CD14-positive monocyte (primary cell): ENCODE data around the gene DYNC2H1. TPM values are rescaled to one million over a fixed set of nuclear protein-coding genes. Genes with fewer than 3 reads are reported as not detected.

Experiments used
- DNase-seq, 3 donors: peaks; one replicate each; pipeline ENCODE4 v3.0.0-alpha.2; 2011 to 2022
- H2AFZ ChIP-seq: 2 replicates; pipeline ENCODE4 v1.6.0; 2012; ENCODE audit warnings: mild to moderate bottlenecking, low read depth, low read length, inconsistent platforms; ENCODE audit not compliant: insufficient read depth, poor library complexity, severe bottlenecking
- H3K27ac ChIP-seq, 2 donors: 1 replicate in 1 of 2; 2 replicates in 1 of 2; pipeline ENCODE4 v1.5.1; 2012 to 2013; ENCODE audit warnings: low read length in 2 of 2, control low read depth in 1 of 2, inconsistent platforms in 1 of 2, low read depth in 1 of 2, mild to moderate bottlenecking in 1 of 2
- H3K27me3 ChIP-seq, 2 donors: one replicate each; pipeline versions ENCODE4 v1.6.0 to v1.6.1; 2011 to 2013; ENCODE audit warnings: low read length in 2 of 2; ENCODE audit not compliant: control insufficient read depth in 2 of 2, insufficient read depth in 2 of 2
- H3K36me3 ChIP-seq, 2 donors: replicated peaks in 1 of 2; 1 replicate in 1 of 2; 2 replicates in 1 of 2; pipeline versions ENCODE4 v1.5.1 to v1.6.1; 2012 to 2013; ENCODE audit warnings: low read length in 2 of 2, control low read depth in 1 of 2, inconsistent platforms in 1 of 2, mild to moderate bottlenecking in 1 of 2; ENCODE audit not compliant: insufficient read depth in 2 of 2, control insufficient read depth in 1 of 2
- H3K4me1 ChIP-seq, 2 donors: 1 replicate in 1 of 2; 2 replicates in 1 of 2; pipeline versions ENCODE4 v1.5.1 to v1.6.1; 2012 to 2013; ENCODE audit warnings: low read length in 2 of 2, control low read depth in 1 of 2, inconsistent platforms in 1 of 2, mild to moderate bottlenecking in 1 of 2, moderate library complexity in 1 of 2; ENCODE audit not compliant: insufficient read depth in 2 of 2, control insufficient read depth in 1 of 2
- H3K4me2 ChIP-seq: replicated peaks from 2 replicates; pipeline ENCODE3; 2012; ENCODE audit warnings: low read length, moderate library complexity, mild to moderate bottlenecking; ENCODE audit not compliant: poor library complexity, severe bottlenecking; ENCODE audit errors: extremely low read depth
- H3K4me3 ChIP-seq, 3 experiments: fragments of 200-600 bp in 1 of 3; sonication (generic) in 1 of 3; replicated peaks in 1 of 3; 1 replicate in 2 of 3; 2 replicates in 1 of 3; pipeline ENCODE4 v1.5.1; 2011 to 2013; ENCODE audit warnings: low read length in 3 of 3, mild to moderate bottlenecking in 3 of 3, control low read depth in 2 of 3, low read depth in 2 of 3, inconsistent platforms in 1 of 3, moderate library complexity in 1 of 3
- H3K79me2 ChIP-seq: 2 replicates; pipeline ENCODE4 v1.6.0; 2012; ENCODE audit warnings: mild to moderate bottlenecking, control low read depth, inconsistent platforms, low read length, moderate library complexity; ENCODE audit not compliant: insufficient read depth
- H3K9ac ChIP-seq: 2 replicates; pipeline ENCODE4 v1.6.0; 2017; ENCODE audit warnings: low read length, mild to moderate bottlenecking; ENCODE audit not compliant: insufficient read depth, poor library complexity, severe bottlenecking
- H3K9me3 ChIP-seq, 2 donors: replicated peaks in 1 of 2; 1 replicate in 1 of 2; 2 replicates in 1 of 2; pipeline versions ENCODE4 v1.5.1 to v1.6.1; 2012 to 2013; ENCODE audit warnings: low read length in 2 of 2, control low read depth in 1 of 2; ENCODE audit not compliant: control insufficient read depth in 1 of 2, insufficient read depth in 1 of 2
- H4K20me1 ChIP-seq: 2 replicates; pipeline ENCODE4 v1.6.0; 2012; ENCODE audit warnings: mild to moderate bottlenecking, low read length, control low read depth, moderate library complexity; ENCODE audit not compliant: insufficient read depth
- H3K27ac Mint-ChIP-seq, 7 donors: one replicate each; pipeline ENCODE4 v1.8.0; 2020; ENCODE audit warnings: mild to moderate bottlenecking in 7 of 7, mixed read lengths in 7 of 7, moderate library complexity in 6 of 7, inconsistent platforms in 2 of 7
- H3K27me3 Mint-ChIP-seq, 3 donors: one replicate each; pipeline ENCODE4 v1.8.0; 2021 to 2022; ENCODE audit warnings: low read depth in 3 of 3, mild to moderate bottlenecking in 3 of 3, mixed read lengths in 3 of 3, moderate library complexity in 3 of 3, inconsistent platforms in 1 of 3
- H3K36me3 Mint-ChIP-seq, 2 donors: one replicate each; pipeline ENCODE4 v1.8.0; 2020; ENCODE audit warnings: mixed read lengths in 2 of 2, inconsistent platforms in 1 of 2, mild to moderate bottlenecking in 1 of 2
- H3K4me1 Mint-ChIP-seq: one replicate; pipeline ENCODE4 v1.8.0; 2020; ENCODE audit warnings: mild to moderate bottlenecking, mixed read lengths
- H3K4me3 Mint-ChIP-seq, 2 donors: one replicate each; pipeline ENCODE4 v1.8.0; 2020; ENCODE audit warnings: mild to moderate bottlenecking in 2 of 2, mixed read lengths in 2 of 2, moderate library complexity in 1 of 2
- H3K9me3 Mint-ChIP-seq, 7 donors: one replicate each; pipeline ENCODE4 v1.8.0; 2020 to 2022; ENCODE audit warnings: mixed read lengths in 7 of 7, mild to moderate bottlenecking in 6 of 7, moderate library complexity in 6 of 7, inconsistent platforms in 2 of 7
- WGBS: methylation state at CpG from one replicate; pipeline ENCODE4 v1.1.5; 2013; ENCODE audit warnings: missing lambda C conversion rate; ENCODE audit not compliant: insufficient coverage; 5-methylcytosine and 5-hydroxymethylcytosine counted together
- intact Hi-C, 2 donors: fragments of 100-400 bp; cut with micrococcal nuclease; formaldehyde crosslinking; loops; one replicate each; pipeline versions ENCODE4 v1.15.0 to v1.15.1; 2023
- polyA plus RNA-seq, 3 donors: library from polyadenylated mRNA; depleted of rRNA in 1 of 3; unstranded in 2 of 3; stranded (reverse) in 1 of 3; fragments of 300-500 nt in 2 of 3; fragments of >200 nt in 1 of 3; fragmentation: Illumina TruSeq in 2 of 3; gene quantifications; 1 replicate in 2 of 3; 2 replicates in 1 of 3; pipeline ENCODE4 v1.2.3, GENCODE V29; 2012 to 2021
- TF ChIP-seq, protein P1 (sequence below): fragments of 200-600 bp; IDR thresholded peaks from one replicate; pipeline ENCODE4 v1.8.0; 2022; ENCODE audit warnings: antibody characterized with exemption, mild to moderate bottlenecking

DYNC2H1 gene
- polyA plus RNA-seq, 3 donors: 0.10 to 1.5 (median 0.36) TPM

DNA sequence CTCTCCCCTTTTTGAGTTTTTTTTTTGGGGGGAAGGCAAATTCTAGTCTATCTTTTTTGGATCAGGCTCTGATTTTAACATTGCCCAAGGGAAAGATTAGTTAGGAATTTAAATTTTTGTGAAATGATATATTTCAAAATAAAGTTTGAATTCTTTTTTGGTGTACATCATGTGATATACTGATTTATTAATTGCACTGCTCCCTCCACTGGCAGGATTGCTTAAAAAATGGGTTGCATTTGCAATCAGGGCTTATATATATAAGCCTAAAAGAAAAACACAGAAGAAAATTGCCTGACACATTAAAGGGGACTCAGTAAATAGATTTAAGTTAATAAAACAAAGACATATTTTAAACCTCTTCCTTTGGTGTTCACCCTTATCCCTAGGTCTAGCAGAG lies 1.2 kb downstream of the DYNC2H1 start:
- H3K4me3 ChIP-seq: no peak overlapping the region
- Mint-ChIP-seq H3K4me1 (peaks cover 12% of the 10 kb centered on the region), H3K27ac (peak overlapping the region in 2 of 7 donors; percentile 2 to 89), H3K4me3 (peak overlapping the region in 1 of 2 donors; percentile 100), H3K9me3 (no peaks in the 10 kb centered on the region), H3K36me3 (no peaks in the 10 kb centered on the region), H3K27me3 (peaks cover 3 to 11% (median 9%) of the 10 kb centered on the region in 3 donors)
- H3K4me1 ChIP-seq: peaks cover 16 to 17% of the 10 kb centered on the region in 2 donors
- H2AFZ ChIP-seq: peak overlapping the region; percentile 87
- no peak for DNase-seq
- no peak overlapping the region for H3K27ac ChIP-seq
- no peaks in the 10 kb centered on the region for H3K9me3 ChIP-seq
- H3K4me2 ChIP-seq: peak overlapping the region; percentile 89
- no peaks in the 10 kb centered on the region for H4K20me1 ChIP-seq
- peaks cover 0 to 7% of the 10 kb centered on the region in 2 donors for H3K27me3 ChIP-seq
- TF ChIP-seq, protein P1, sequence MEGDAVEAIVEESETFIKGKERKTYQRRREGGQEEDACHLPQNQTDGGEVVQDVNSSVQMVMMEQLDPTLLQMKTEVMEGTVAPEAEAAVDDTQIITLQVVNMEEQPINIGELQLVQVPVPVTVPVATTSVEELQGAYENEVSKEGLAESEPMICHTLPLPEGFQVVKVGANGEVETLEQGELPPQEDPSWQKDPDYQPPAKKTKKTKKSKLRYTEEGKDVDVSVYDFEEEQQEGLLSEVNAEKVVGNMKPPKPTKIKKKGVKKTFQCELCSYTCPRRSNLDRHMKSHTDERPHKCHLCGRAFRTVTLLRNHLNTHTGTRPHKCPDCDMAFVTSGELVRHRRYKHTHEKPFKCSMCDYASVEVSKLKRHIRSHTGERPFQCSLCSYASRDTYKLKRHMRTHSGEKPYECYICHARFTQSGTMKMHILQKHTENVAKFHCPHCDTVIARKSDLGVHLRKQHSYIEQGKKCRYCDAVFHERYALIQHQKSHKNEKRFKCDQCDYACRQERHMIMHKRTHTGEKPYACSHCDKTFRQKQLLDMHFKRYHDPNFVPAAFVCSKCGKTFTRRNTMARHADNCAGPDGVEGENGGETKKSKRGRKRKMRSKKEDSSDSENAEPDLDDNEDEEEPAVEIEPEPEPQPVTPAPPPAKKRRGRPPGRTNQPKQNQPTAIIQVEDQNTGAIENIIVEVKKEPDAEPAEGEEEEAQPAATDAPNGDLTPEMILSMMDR: no peak
- H3K9ac ChIP-seq: no peak overlapping the region
- intact Hi-C loops: no loop called here
- no peaks in the 10 kb centered on the region for H3K79me2 ChIP-seq
- no peaks in the 10 kb centered on the region for H3K36me3 ChIP-seq

- H3K36me3 Mint-ChIP-seq: no peaks in the 10 kb centered on the region
- Histone ChIP-seq H2AFZ (no peak overlapping the region), H4K20me1 (no peaks in the 10 kb centered on the region), H3K27me3 (no peaks in the 10 kb centered on the region), H3K4me1 (peaks cover 16 to 17% of the 10 kb centered on the region in 2 donors), H3K27ac (no peak overlapping the region), H3K4me2 (no peak overlapping the region), H3K9me3 (no peaks in the 10 kb centered on the region), H3K9ac (no peak overlapping the region), H3K79me2 (no peaks in the 10 kb centered on the region), H3K4me3 (no peak overlapping the region), H3K36me3 (no peaks in the 10 kb centered on the region)
- H3K9me3 Mint-ChIP-seq: no peaks in the 10 kb centered on the region
- no peak for DNase-seq
- peaks cover 12% of the 10 kb centered on the region for H3K4me1 Mint-ChIP-seq
- H3K4me3 Mint-ChIP-seq: peak overlapping the region in 1 of 2 donors; percentile 1
- TF ChIP-seq, protein P1: no peak
- intact Hi-C loops: no loop called here
- peaks cover 0 to 9% (median 7%) of the 10 kb centered on the region in 3 donors for H3K27me3 Mint-ChIP-seq
- no peak overlapping the region for H3K27ac Mint-ChIP-seq
- WGBS: 86% methylated on average over 2 of the region's 5 CpGs
Measured at GRCh38 chr11:103111400-103111799, 2.2 kb downstream of the DYNC2H1 start.
